Upper lobe of right lung (tissue), 1 donor: ENCODE data around the gene UNC5A. TPM values are rescaled to one million over a fixed set of nuclear protein-coding genes. Genes with fewer than 3 reads are reported as not detected.

Experiments used
- ATAC-seq: fragments of 200-7000 bp; cut with Tn5 transposase; one replicate; pipeline ENCODE4 v1.9.1; 2020; ENCODE audit warnings: mild to moderate bottlenecking, moderate library complexity
- DNase-seq: peaks from one replicate; pipeline ENCODE4 v3.0.0-alpha.2; 2020
- H3K27ac ChIP-seq: fragments of 200-600 bp; one replicate; pipeline ENCODE4 v1.8.0; 2022
- H3K27me3 ChIP-seq: fragments of 200-600 bp; one replicate; pipeline ENCODE4 v1.8.0; 2022; ENCODE audit warnings: mild to moderate bottlenecking
- H3K36me3 ChIP-seq: fragments of 200-600 bp; one replicate; pipeline ENCODE4 v1.8.0; 2022
- H3K4me1 ChIP-seq: fragments of 200-600 bp; one replicate; pipeline ENCODE4 v1.8.0; 2022
- H3K4me3 ChIP-seq: fragments of 200-600 bp; one replicate; pipeline ENCODE4 v1.8.0; 2022; ENCODE audit warnings: mild to moderate bottlenecking
- H3K9me3 ChIP-seq: fragments of 200-600 bp; one replicate; pipeline ENCODE4 v1.8.0; 2022
- intact Hi-C: fragments of 100-400 bp; cut with DNase I; formaldehyde crosslinking; loops from one replicate; pipeline ENCODE4 v1.11.0; 2022
- total RNA-seq: library from RNA; stranded (reverse); fragmentation: NEBNext Ultra II Directional; extraction: Animal tissue kit (Norgen Biotek cat#: 25700); gene quantifications from one replicate; pipeline ENCODE4 v1.2.1, GENCODE V29; 2021
- TF ChIP-seq, protein P1 (sequence below): fragments of 200-600 bp; IDR thresholded peaks from one replicate; pipeline ENCODE4 v1.8.0; 2022; ENCODE audit warnings: antibody characterized with exemption
- donor health status: DM: no; HTN: yes; CAD: no; lungs with severe emphysema.

The UNC5A gene
- total RNA-seq, 1 donor from 2014 or later = 0.46 TPM

DNA sequence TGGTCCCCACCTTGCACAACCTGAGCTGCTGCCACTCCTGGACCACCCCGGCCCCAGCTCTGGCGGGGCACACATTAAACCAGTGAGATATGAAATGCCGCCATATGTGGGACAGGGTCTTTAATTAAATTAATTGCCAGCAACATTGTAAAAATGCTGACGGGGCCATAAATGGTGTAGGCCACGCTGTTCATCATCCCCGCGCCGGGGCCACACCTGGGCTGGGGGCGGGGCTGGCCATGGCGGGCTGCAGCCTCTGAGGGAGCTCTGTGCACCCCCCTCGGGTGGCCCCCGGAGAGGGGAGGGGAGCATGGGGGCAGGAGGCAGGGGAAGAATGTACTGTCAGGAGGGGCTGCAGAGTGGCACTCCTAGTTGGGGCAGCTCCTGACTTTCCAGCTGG, 41.0 kb downstream of the UNC5A start:
- DNase-seq (no peak), ATAC-seq (no peak)
- TF ChIP-seq, protein P1, sequence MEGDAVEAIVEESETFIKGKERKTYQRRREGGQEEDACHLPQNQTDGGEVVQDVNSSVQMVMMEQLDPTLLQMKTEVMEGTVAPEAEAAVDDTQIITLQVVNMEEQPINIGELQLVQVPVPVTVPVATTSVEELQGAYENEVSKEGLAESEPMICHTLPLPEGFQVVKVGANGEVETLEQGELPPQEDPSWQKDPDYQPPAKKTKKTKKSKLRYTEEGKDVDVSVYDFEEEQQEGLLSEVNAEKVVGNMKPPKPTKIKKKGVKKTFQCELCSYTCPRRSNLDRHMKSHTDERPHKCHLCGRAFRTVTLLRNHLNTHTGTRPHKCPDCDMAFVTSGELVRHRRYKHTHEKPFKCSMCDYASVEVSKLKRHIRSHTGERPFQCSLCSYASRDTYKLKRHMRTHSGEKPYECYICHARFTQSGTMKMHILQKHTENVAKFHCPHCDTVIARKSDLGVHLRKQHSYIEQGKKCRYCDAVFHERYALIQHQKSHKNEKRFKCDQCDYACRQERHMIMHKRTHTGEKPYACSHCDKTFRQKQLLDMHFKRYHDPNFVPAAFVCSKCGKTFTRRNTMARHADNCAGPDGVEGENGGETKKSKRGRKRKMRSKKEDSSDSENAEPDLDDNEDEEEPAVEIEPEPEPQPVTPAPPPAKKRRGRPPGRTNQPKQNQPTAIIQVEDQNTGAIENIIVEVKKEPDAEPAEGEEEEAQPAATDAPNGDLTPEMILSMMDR = no peak
- Histone ChIP-seq H3K27ac (no peak overlapping the region), H3K4me1 (no peaks in the 10 kb centered on the region), H3K27me3 (peaks cover 57% of the 10 kb centered on the region), H3K9me3 (no peaks in the 10 kb centered on the region), H3K36me3 (no peaks in the 10 kb centered on the region), H3K4me3 (no peak overlapping the region)
- intact Hi-C loops = no loop called here

DNA sequence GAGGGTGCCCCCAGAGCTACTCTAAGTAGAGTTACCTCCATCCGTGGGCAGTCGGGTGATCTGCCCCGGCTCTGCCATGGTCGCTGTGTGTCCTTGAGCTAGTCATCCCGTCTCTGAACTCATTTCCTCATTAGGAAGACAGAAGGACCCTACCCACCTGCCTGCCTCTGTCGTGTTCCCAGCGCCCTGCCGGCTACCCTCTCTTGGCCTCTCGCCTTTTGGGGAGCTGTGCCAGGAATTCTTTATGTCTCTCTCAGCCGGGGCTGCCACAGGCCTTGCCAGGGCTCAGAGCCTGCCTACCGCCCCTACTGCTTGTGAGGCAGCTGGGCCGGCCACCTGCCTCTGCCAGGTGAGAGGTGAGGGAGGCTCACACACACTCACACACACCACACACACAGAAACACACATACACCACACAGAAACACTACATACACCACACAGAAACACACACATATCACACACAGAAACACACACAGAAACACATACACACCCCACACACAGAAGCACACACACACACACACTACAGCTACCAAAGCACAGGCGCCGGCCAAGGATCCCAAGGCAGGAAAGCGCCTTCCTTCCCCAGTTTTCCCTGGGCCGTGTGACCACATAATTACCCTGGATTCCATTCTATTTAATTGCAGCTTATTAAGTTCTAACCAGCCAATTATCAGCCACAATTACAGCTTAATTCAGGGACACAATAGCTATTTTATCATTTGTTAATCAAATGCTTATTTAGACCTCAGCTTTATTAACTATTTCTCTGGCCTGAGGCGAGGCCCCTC, 41.7 kb downstream of the UNC5A start:
- Histone ChIP-seq H3K4me1 (no peaks in the 10 kb centered on the region), H3K27ac (no peak overlapping the region), H3K27me3 (peaks cover 57% of the 10 kb centered on the region), H3K9me3 (no peaks in the 10 kb centered on the region), H3K4me3 (no peak overlapping the region), H3K36me3 (no peaks in the 10 kb centered on the region)
- intact Hi-C loops = no loop called here
- ATAC-seq = no peak
- no peak for DNase-seq
- TF ChIP-seq, protein P1 = no peak

DNA sequence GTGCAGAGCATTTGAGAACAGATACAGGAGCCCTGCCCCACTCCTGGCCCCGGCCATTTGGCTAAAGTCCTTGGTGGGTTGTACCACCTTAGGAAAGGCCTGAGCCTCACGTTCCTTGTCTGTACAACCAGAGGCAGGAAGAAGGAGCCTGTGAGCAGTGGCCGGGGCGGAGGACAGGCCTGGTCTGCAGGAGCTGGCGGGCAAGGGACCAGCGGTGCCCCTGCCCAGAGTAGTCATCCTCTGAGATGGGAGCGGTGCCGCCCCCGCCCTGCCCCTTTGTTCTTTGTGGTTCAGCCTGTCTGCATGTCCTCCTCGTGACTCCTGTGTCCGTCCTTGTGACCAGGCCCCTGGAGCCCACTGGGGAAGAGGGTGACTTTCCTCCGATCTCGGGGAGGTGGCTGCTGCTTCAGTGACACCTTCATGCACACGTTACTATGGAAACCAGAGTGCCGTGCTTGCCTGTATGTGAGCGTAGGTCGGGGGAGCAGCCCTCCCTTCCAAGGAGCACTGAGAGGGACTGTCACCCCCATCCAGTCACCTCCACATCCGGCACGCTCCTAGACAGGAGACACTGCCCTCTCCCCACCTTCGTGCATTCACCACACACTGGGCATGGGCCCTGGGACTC, 42.9 kb downstream of the UNC5A start:
- no peaks in the 10 kb centered on the region for H3K9me3 ChIP-seq
- ATAC-seq = no peak
- H3K27ac ChIP-seq = no peak overlapping the region
- TF ChIP-seq, protein P1 = no peak
- no peaks in the 10 kb centered on the region for H3K4me1 ChIP-seq
- intact Hi-C loops = no loop called here
- H3K36me3 ChIP-seq = no peaks in the 10 kb centered on the region
- peaks cover 49% of the 10 kb centered on the region for H3K27me3 ChIP-seq
- DNase-seq = no peak
- H3K4me3 ChIP-seq = no peak overlapping the region

DNA sequence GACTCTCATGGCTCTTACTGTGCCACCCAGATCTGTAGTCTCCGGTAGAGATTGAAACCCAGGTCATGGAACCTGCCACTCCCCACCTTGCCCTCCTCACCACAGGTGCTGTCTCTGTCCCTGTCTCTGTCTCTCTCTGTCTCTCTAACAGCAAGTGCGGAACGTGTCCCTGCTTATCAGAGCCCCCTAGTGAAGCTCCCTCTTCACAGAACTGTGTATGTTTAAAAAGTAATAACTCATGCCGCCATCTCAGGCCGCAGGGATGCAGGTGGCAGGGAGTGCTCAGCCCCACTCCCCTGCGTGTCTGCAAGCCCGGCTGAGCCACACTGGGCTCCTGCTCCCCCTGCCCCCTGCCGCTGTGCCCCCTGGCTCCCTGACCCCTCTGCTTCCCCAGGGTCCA, 43.8 kb downstream of the UNC5A start:
- TF ChIP-seq, protein P1 = no peak
- no peak for ATAC-seq
- Histone ChIP-seq H3K4me3 (no peak overlapping the region), H3K27ac (no peak overlapping the region), H3K4me1 (no peaks in the 10 kb centered on the region), H3K36me3 (no peaks in the 10 kb centered on the region), H3K27me3 (peaks cover 43% of the 10 kb centered on the region), H3K9me3 (no peaks in the 10 kb centered on the region)
- intact Hi-C loops = no loop called here
- no peak for DNase-seq

DNA sequence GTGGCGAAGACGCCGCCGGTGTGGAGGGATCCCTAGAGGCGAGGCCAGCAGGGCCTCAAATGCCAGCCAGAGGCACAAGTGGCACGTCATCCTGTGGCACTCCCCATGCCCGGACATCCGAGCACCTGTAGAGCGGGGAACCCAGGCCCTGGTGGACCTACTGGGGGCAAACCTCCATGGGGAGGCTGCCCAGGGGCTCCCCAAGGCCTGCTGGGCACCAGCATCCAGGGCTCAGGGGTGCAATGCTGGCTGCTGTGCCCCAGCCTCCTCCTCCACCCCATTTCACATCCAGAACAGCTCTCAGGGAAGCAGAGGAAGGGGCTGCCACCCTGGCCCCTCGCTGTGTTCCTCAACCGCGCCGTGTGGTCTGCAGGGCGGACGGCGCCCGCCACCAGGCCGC, 45.2 kb downstream of the UNC5A start:
- ATAC-seq = no peak
- Histone ChIP-seq H3K27me3 (peaks cover 35% of the 10 kb centered on the region), H3K4me3 (no peak overlapping the region), H3K9me3 (no peaks in the 10 kb centered on the region), H3K27ac (no peak overlapping the region), H3K4me1 (no peaks in the 10 kb centered on the region), H3K36me3 (no peaks in the 10 kb centered on the region)
- intact Hi-C loops = no loop called here
- DNase-seq = no peak
- TF ChIP-seq, protein P1 = no peak
